ENCODE measurements around the gene RAB11FIP2.

DNA sequence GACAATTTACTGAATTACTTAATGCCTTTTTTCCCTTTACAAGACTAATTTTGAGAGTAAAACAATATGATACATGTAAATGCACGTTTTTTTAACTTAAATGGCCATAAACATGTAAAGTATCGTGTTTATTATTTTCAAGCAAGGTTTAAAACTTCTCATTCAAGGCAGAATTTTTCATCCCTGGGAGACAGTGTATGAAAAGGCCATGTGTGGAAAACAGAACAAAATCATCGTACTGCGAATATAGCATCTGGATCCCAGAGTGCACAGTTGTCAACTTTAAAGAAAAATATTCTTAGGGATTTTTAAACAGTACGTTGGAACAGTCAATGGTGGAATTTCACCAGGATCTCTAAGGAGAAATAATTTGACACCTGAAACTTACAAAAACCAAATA, 1.1 kb upstream of the RAB11FIP2 start:
- TF ChIP-seq, protein P1, sequence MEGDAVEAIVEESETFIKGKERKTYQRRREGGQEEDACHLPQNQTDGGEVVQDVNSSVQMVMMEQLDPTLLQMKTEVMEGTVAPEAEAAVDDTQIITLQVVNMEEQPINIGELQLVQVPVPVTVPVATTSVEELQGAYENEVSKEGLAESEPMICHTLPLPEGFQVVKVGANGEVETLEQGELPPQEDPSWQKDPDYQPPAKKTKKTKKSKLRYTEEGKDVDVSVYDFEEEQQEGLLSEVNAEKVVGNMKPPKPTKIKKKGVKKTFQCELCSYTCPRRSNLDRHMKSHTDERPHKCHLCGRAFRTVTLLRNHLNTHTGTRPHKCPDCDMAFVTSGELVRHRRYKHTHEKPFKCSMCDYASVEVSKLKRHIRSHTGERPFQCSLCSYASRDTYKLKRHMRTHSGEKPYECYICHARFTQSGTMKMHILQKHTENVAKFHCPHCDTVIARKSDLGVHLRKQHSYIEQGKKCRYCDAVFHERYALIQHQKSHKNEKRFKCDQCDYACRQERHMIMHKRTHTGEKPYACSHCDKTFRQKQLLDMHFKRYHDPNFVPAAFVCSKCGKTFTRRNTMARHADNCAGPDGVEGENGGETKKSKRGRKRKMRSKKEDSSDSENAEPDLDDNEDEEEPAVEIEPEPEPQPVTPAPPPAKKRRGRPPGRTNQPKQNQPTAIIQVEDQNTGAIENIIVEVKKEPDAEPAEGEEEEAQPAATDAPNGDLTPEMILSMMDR (IDR thresholded peaks at IDR 0.05) = no peak
- no peak for TF ChIP-seq POLR2AphosphoS5 (IDR thresholded peaks at IDR 0.05)
- TF ChIP-seq POLR2A (IDR thresholded peaks at IDR 0.05) = no peak

All from breast epithelium (tissue), 3 donors.